ENCODE measurements around the gene SEMA4B.
"Not testable (repeated sequence)": the region's sequence is repeated elsewhere in the genome, so short reads cannot be mapped to it uniquely, and the experiment has no call there.

The SEMA4B gene

GRCh38 chr15:90248789-90249202, 47.7 kb downstream of the SEMA4B start:
- H3K4me3 ChIP-seq (ENCODE audit: low read depth, low read length): peak overlapping the region; percentile 67
- TF ChIP-seq CTCF (IDR thresholded peaks at IDR 0.05; ENCODE audit: low read depth, low read length): no peak

- no peak for TF ChIP-seq CTCF (IDR thresholded peaks at IDR 0.05; ENCODE audit: low read depth, low read length)
- H3K4me3 ChIP-seq (ENCODE audit: low read depth, low read length): peak within 1 kb of the TSS; percentile 67
Measured at GRCh38 chr15:90249203-90249863, 48.2 kb downstream of the SEMA4B start, which contains the start of gene TTLL13. Gene TTLL13, plus strand, starts transcription at chr15:90249556. Its CDS starts 1,075 bp downstream, at chr15:90250631.

GRCh38 chr15:90257776-90258175, 56.6 kb downstream of the SEMA4B start:
- H3K4me3 ChIP-seq (ENCODE audit: low read depth, low read length): no peak overlapping the region
- TF ChIP-seq CTCF (IDR thresholded peaks at IDR 0.05; ENCODE audit: low read depth, low read length): no peak

GRCh38 chr15:90259524-90259923, 58.4 kb downstream of the SEMA4B start:
- no peak overlapping the region for H3K4me3 ChIP-seq (ENCODE audit: low read depth, low read length)
- no peak for TF ChIP-seq CTCF (IDR thresholded peaks at IDR 0.05; ENCODE audit: low read depth, low read length)

GRCh38 chr15:90260731-90261130, 59.6 kb downstream of the SEMA4B start:
- not testable (repeated sequence) for H3K4me3 ChIP-seq (ENCODE audit: low read depth, low read length)

- TF ChIP-seq CTCF (IDR thresholded peaks at IDR 0.05; ENCODE audit: low read depth, low read length): no peak
Measured at GRCh38 chr15:90261811-90262210, 60.7 kb downstream of the SEMA4B start.

GRCh38 chr15:90262426-90262825, 61.3 kb downstream of the SEMA4B start:
- no peak overlapping the region for H3K4me3 ChIP-seq (ENCODE audit: low read depth, low read length)
- TF ChIP-seq CTCF (IDR thresholded peaks at IDR 0.05; ENCODE audit: low read depth, low read length): no peak

More at GRCh38 chr15:90261811-90262210, 60.7 kb downstream of the SEMA4B start:
- H3K4me3 ChIP-seq (ENCODE audit: low read depth, low read length): no peak overlapping the region

GRCh38 chr15:90264671-90265070, 63.5 kb downstream of the SEMA4B start:
- H3K4me3 ChIP-seq (ENCODE audit: low read depth, low read length): peak overlapping the region; percentile 88
- TF ChIP-seq CTCF (IDR thresholded peaks at IDR 0.05; ENCODE audit: low read depth, low read length): no peak

All from WI38 (cell line).